ENCODE results near the gene WDR31.
"Not testable (repeated sequence)": the region's sequence is repeated elsewhere in the genome, so short reads cannot be mapped to it uniquely, and the experiment has no call there.

WDR31 gene

GRCh38 chr9:113302792-113303418, 37.2 kb downstream of the WDR31 start, which contains the start of gene RNF183:
Gene RNF183, minus strand, starts transcription at chr9:113303376. Its CDS starts 5,192 bp downstream, at chr9:113298184.
- Mint-ChIP-seq H3K27me3 (peaks cover 14 to 17% of the 10 kb centered on the region in 2 donors), H3K9me3 (no peaks in the 10 kb centered on the region), H3K27ac (no peak within 1 kb of the TSS), H3K4me1 (no peaks in the 10 kb centered on the region), H3K36me3 (no peaks in the 10 kb centered on the region), H3K4me3 (no peak within 1 kb of the TSS)
- DNase-seq (no peak), ATAC-seq (replicated peaks) (no peak)

GRCh38 chr9:113301548-113301947, 38.5 kb downstream of the WDR31 start:
- DNase-seq (no peak), ATAC-seq (replicated peaks) (no peak)
- peaks cover 0 to 12% of the 10 kb centered on the region in 2 donors for H3K4me1 Mint-ChIP-seq
- peaks cover 14 to 17% of the 10 kb centered on the region in 2 donors for H3K27me3 Mint-ChIP-seq
- H3K27ac Mint-ChIP-seq: no peak overlapping the region
- no peaks in the 10 kb centered on the region for H3K9me3 Mint-ChIP-seq
- no peak overlapping the region for H3K4me3 Mint-ChIP-seq
- H3K36me3 Mint-ChIP-seq: no peaks in the 10 kb centered on the region

- ATAC-seq (replicated peaks): no peak
- H3K4me3 Mint-ChIP-seq: no peak overlapping the region
- H3K27me3 Mint-ChIP-seq: peaks cover 14 to 17% of the 10 kb centered on the region in 2 donors
- no peaks in the 10 kb centered on the region for H3K9me3 Mint-ChIP-seq
- peaks cover 0 to 14% of the 10 kb centered on the region in 2 donors for H3K4me1 Mint-ChIP-seq
- peaks cover 0 to 3% of the 10 kb centered on the region in 2 donors for H3K36me3 Mint-ChIP-seq
- DNase-seq: no peak
- H3K27ac Mint-ChIP-seq: no peak overlapping the region
Measured at GRCh38 chr9:113299800-113300292, 40.2 kb downstream of the WDR31 start.

- no peak overlapping the region for H3K4me3 Mint-ChIP-seq
Measured at GRCh38 chr9:113298924-113299770, 40.9 kb downstream of the WDR31 start.

GRCh38 chr9:113298311-113298710, 41.8 kb downstream of the WDR31 start:
- peaks cover 14 to 17% of the 10 kb centered on the region in 2 donors for H3K27me3 Mint-ChIP-seq
- H3K4me3 Mint-ChIP-seq: no peak overlapping the region
- H3K27ac Mint-ChIP-seq: no peak overlapping the region
- peaks cover 0 to 3% of the 10 kb centered on the region in 2 donors for H3K36me3 Mint-ChIP-seq
- no peak for DNase-seq
- no peaks in the 10 kb centered on the region for H3K9me3 Mint-ChIP-seq
- no peak for ATAC-seq (replicated peaks)
- peaks cover 0 to 14% of the 10 kb centered on the region in 2 donors for H3K4me1 Mint-ChIP-seq

More at GRCh38 chr9:113298924-113299770, 40.9 kb downstream of the WDR31 start:
- no peaks in the 10 kb centered on the region for H3K9me3 Mint-ChIP-seq
- peaks cover 14 to 17% of the 10 kb centered on the region in 2 donors for H3K27me3 Mint-ChIP-seq
- DNase-seq: no peak
- peaks cover 0 to 3% of the 10 kb centered on the region in 2 donors for H3K36me3 Mint-ChIP-seq
- ATAC-seq (replicated peaks): no peak
- peaks cover 0 to 14% of the 10 kb centered on the region in 2 donors for H3K4me1 Mint-ChIP-seq
- peak overlapping the region; percentile 79 for H3K27ac Mint-ChIP-seq

- Mint-ChIP-seq H3K4me3 (peak overlapping the region in 1 of 2 donors; percentile 14), H3K27ac (no peak overlapping the region), H3K4me1 (peaks cover 0 to 14% of the 10 kb centered on the region in 2 donors), H3K36me3 (peaks cover 0 to 9% of the 10 kb centered on the region in 2 donors), H3K9me3 (no peaks in the 10 kb centered on the region), H3K27me3 (peaks cover 7 to 8% of the 10 kb centered on the region in 2 donors)
- DNase-seq (no peak), ATAC-seq (replicated peaks) (peak in 1 of 2 donors; percentile 63)
Measured at GRCh38 chr9:113296796-113297558, 43.1 kb downstream of the WDR31 start.

- H3K4me3 Mint-ChIP-seq; H3K27me3 Mint-ChIP-seq; H3K27ac Mint-ChIP-seq; DNase-seq; H3K9me3 Mint-ChIP-seq; ATAC-seq (replicated peaks): not testable (repeated sequence)
- H3K4me1 Mint-ChIP-seq: peaks cover 0 to 14% of the 10 kb centered on the region in 2 donors
- peaks cover 5 to 16% of the 10 kb centered on the region in 2 donors for H3K36me3 Mint-ChIP-seq
Measured at GRCh38 chr9:113296247-113296646, 43.8 kb downstream of the WDR31 start.

GRCh38 chr9:113293285-113293878, 46.7 kb downstream of the WDR31 start:
- ATAC-seq (replicated peaks) (no peak), DNase-seq (no peak)
- Mint-ChIP-seq H3K4me1 (peaks cover 0 to 20% of the 10 kb centered on the region in 2 donors), H3K27ac (peak overlapping the region; percentile 17), H3K36me3 (peaks cover 16 to 29% of the 10 kb centered on the region in 2 donors), H3K4me3 (no peak overlapping the region), H3K9me3 (no peaks in the 10 kb centered on the region), H3K27me3 (no peaks in the 10 kb centered on the region)

GRCh38 chr9:113290052-113290607, 49.9 kb downstream of the WDR31 start:
- ATAC-seq (replicated peaks) (no peak), DNase-seq (no peak)
- Mint-ChIP-seq H3K4me1 (peaks cover 0 to 6% of the 10 kb centered on the region in 2 donors), H3K27me3 (no peaks in the 10 kb centered on the region), H3K4me3 (no peak overlapping the region), H3K9me3 (no peaks in the 10 kb centered on the region), H3K36me3 (peaks cover 23 to 43% of the 10 kb centered on the region in 2 donors), H3K27ac (no peak overlapping the region)

- no peaks in the 10 kb centered on the region for H3K27me3 Mint-ChIP-seq
- no peaks in the 10 kb centered on the region for H3K9me3 Mint-ChIP-seq
- no peak for ATAC-seq (replicated peaks)
- H3K27ac Mint-ChIP-seq: no peak overlapping the region
- H3K36me3 Mint-ChIP-seq: peaks cover 23 to 47% of the 10 kb centered on the region in 2 donors
- H3K4me3 Mint-ChIP-seq: no peak overlapping the region
- peaks cover 0 to 6% of the 10 kb centered on the region in 2 donors for H3K4me1 Mint-ChIP-seq
- DNase-seq: no peak
Measured at GRCh38 chr9:113289091-113289490, 51.0 kb downstream of the WDR31 start.

GRCh38 chr9:113281356-113281755, 58.7 kb downstream of the WDR31 start:
- H3K9me3 Mint-ChIP-seq: no peaks in the 10 kb centered on the region
- DNase-seq (no peak), ATAC-seq (replicated peaks) (no peak)
- H3K27ac Mint-ChIP-seq: peak overlapping the region; percentile 33
- H3K36me3 Mint-ChIP-seq: peaks cover 38 to 63% of the 10 kb centered on the region in 2 donors
- H3K27me3 Mint-ChIP-seq: no peaks in the 10 kb centered on the region
- peaks cover 17 to 18% of the 10 kb centered on the region in 2 donors for H3K4me1 Mint-ChIP-seq
- no peak overlapping the region for H3K4me3 Mint-ChIP-seq

GRCh38 chr9:113278840-113279239, 61.2 kb downstream of the WDR31 start:
- H3K36me3 Mint-ChIP-seq: peaks cover 38 to 52% of the 10 kb centered on the region in 2 donors
- H3K4me1 Mint-ChIP-seq: peaks cover 18 to 19% of the 10 kb centered on the region in 2 donors
- no peak overlapping the region for H3K4me3 Mint-ChIP-seq
- no peaks in the 10 kb centered on the region for H3K27me3 Mint-ChIP-seq
- DNase-seq (no peak), ATAC-seq (replicated peaks) (no peak)
- H3K9me3 Mint-ChIP-seq: no peaks in the 10 kb centered on the region
- H3K27ac Mint-ChIP-seq: no peak overlapping the region

Measured in stimulated activated naive B cell treated with anti-CD40 and anti-IgM and Interleukin-4, amounts not matched to agents 10 μg/mL and 1 μg/mL and 100 μg/mL, for 72 hours (primary cell).